DMS79 treated with DMSO at 0.1 percent for 48 hours (cell line): ENCODE data around the gene STK4.

Source experiments
- DNase-seq: peaks from one replicate; lab custom pipeline; 2025; lab: John Stamatoyannopoulos, UW

Gene STK4

GRCh38 chr20:45087097-45087790, 120.9 kb downstream of the STK4 start:
- no peak for DNase-seq

- no peak for DNase-seq
Measured at GRCh38 chr20:45087814-45088213, 121.5 kb downstream of the STK4 start.

- DNase-seq, result no peak
Measured at GRCh38 chr20:45088247-45088646, 121.9 kb downstream of the STK4 start.

- DNase-seq, result no peak
Measured at GRCh38 chr20:45090481-45090880, 124.2 kb downstream of the STK4 start.

- DNase-seq, result no peak
Measured at GRCh38 chr20:45091366-45091765, 125.1 kb downstream of the STK4 start.

- no peak for DNase-seq
Measured at GRCh38 chr20:45092898-45093297, 126.6 kb downstream of the STK4 start.

GRCh38 chr20:45094201-45094600, 127.9 kb downstream of the STK4 start:
- no peak for DNase-seq

- DNase-seq, result no peak
Measured at GRCh38 chr20:45094864-45095574, 128.7 kb downstream of the STK4 start.

- peak; percentile 8 for DNase-seq
Measured at GRCh38 chr20:45095805-45096238, 129.5 kb downstream of the STK4 start.

- DNase-seq, result no peak
Measured at GRCh38 chr20:45096781-45097180, 130.5 kb downstream of the STK4 start.

- no peak for DNase-seq
Measured at GRCh38 chr20:45097485-45098102, 131.3 kb downstream of the STK4 start.

GRCh38 chr20:45098103-45098773, 131.9 kb downstream of the STK4 start:
- no peak for DNase-seq

- no peak for DNase-seq
Measured at GRCh38 chr20:45100563-45101245, 134.4 kb downstream of the STK4 start, which contains the start of gene KCNS1. Gene KCNS1 (minus strand): TSS chr20:45101127. CDS start chr20:45099236, 1,891 bp downstream.

GRCh38 chr20:45101333-45101850, 135.1 kb downstream of the STK4 start:
- no peak for DNase-seq

GRCh38 chr20:45103072-45103471, 136.8 kb downstream of the STK4 start:
- DNase-seq, result no peak

- DNase-seq, result no peak
Measured at GRCh38 chr20:45104786-45105185, 138.5 kb downstream of the STK4 start.

- DNase-seq, result no peak
Measured at GRCh38 chr20:45105317-45105716, 139.0 kb downstream of the STK4 start.

GRCh38 chr20:45109634-45110033, 143.3 kb downstream of the STK4 start:
- no peak for DNase-seq

GRCh38 chr20:45110301-45110700, 144.0 kb downstream of the STK4 start:
- no peak for DNase-seq

GRCh38 chr20:45111285-45111684, 145.0 kb downstream of the STK4 start:
- no peak for DNase-seq

- DNase-seq, result no peak
Measured at GRCh38 chr20:45111799-45112471, 145.6 kb downstream of the STK4 start.
